Measurements from ENCODE around the gene CSF1R.

The CSF1R gene

GRCh38 chr5:150081541-150082283, 4.6 kb downstream of the CSF1R start:
- Histone ChIP-seq H3K4me1 (ENCODE audit: insufficient read depth, low read length) (no peaks in the 10 kb centered on the region), H3K9me3 (ENCODE audit: insufficient read depth, low read length, severe bottlenecking) (no peaks in the 10 kb centered on the region), H3K36me3 (ENCODE audit: insufficient read depth, low read length) (no peaks in the 10 kb centered on the region), H3K27ac (ENCODE audit: low read length) (no peak overlapping the region), H3K27me3 (ENCODE audit: insufficient read depth, low read length, poor library complexity) (peaks cover 24% of the 10 kb centered on the region), H4K20me1 (ENCODE audit: insufficient read depth, low read length) (0 out of 2 replicates have a peak, but pooled peaks cover 3% of the 10 kb centered on the region), H3K9ac (ENCODE audit: low read depth, low read length) (no peak overlapping the region), H3K4me2 (ENCODE audit: insufficient read depth, low read length) (no peak overlapping the region), H3K4me3 (ENCODE audit: low read depth in 1 of 2, low read length in 2 of 2) (no peak overlapping the region), H2AFZ (ENCODE audit: low read depth, low read length) (no peak overlapping the region), H3K79me2 (ENCODE audit: insufficient read depth, low read length) (no peaks in the 10 kb centered on the region)
- TF ChIP-seq EZH2 (IDR thresholded peaks at IDR 0.05; ENCODE audit: borderline replicate concordance, low read depth, low read length, severe bottlenecking) = no peak
- no peak for TF ChIP-seq CTCF (IDR thresholded peaks at IDR 0.05; ENCODE audit: borderline replicate concordance, extremely low read depth, low read length, poor library complexity, severe bottlenecking)
- DNase-seq (no peak), ATAC-seq (ENCODE audit: insufficient read depth, low read depth) (no peak)

- Histone ChIP-seq H3K4me2 (ENCODE audit: insufficient read depth, low read length) (no peak overlapping the region), H3K27ac (ENCODE audit: low read length) (no peak overlapping the region), H3K4me3 (ENCODE audit: low read depth in 1 of 2, low read length in 2 of 2) (no peak overlapping the region), H3K27me3 (ENCODE audit: insufficient read depth, low read length, poor library complexity) (peaks cover 24% of the 10 kb centered on the region), H2AFZ (ENCODE audit: low read depth, low read length) (no peak overlapping the region), H3K36me3 (ENCODE audit: insufficient read depth, low read length) (no peaks in the 10 kb centered on the region), H4K20me1 (ENCODE audit: insufficient read depth, low read length) (0 out of 2 replicates have a peak, but pooled peaks cover 3% of the 10 kb centered on the region), H3K9me3 (ENCODE audit: insufficient read depth, low read length, severe bottlenecking) (no peaks in the 10 kb centered on the region), H3K79me2 (ENCODE audit: insufficient read depth, low read length) (no peaks in the 10 kb centered on the region), H3K4me1 (ENCODE audit: insufficient read depth, low read length) (no peaks in the 10 kb centered on the region), H3K9ac (ENCODE audit: low read depth, low read length) (no peak overlapping the region)
- no peak for DNase-seq
- no peak for TF ChIP-seq CTCF (IDR thresholded peaks at IDR 0.05; ENCODE audit: borderline replicate concordance, extremely low read depth, low read length, poor library complexity, severe bottlenecking)
- no peak for TF ChIP-seq EZH2 (IDR thresholded peaks at IDR 0.05; ENCODE audit: borderline replicate concordance, low read depth, low read length, severe bottlenecking)
- ATAC-seq (ENCODE audit: insufficient read depth, low read depth) = no peak
Measured at GRCh38 chr5:150080696-150081435, 5.5 kb downstream of the CSF1R start.

- Histone ChIP-seq H3K4me1 (ENCODE audit: insufficient read depth, low read length) (no peaks in the 10 kb centered on the region), H4K20me1 (ENCODE audit: insufficient read depth, low read length) (0 out of 2 replicates have a peak, but pooled peaks cover 3% of the 10 kb centered on the region), H3K27ac (ENCODE audit: low read length) (no peak overlapping the region), H2AFZ (ENCODE audit: low read depth, low read length) (no peak overlapping the region), H3K4me2 (ENCODE audit: insufficient read depth, low read length) (no peak overlapping the region), H3K4me3 (ENCODE audit: low read depth in 1 of 2, low read length in 2 of 2) (no peak overlapping the region), H3K9ac (ENCODE audit: low read depth, low read length) (no peak overlapping the region), H3K36me3 (ENCODE audit: insufficient read depth, low read length) (no peaks in the 10 kb centered on the region), H3K27me3 (ENCODE audit: insufficient read depth, low read length, poor library complexity) (peaks cover 24% of the 10 kb centered on the region), H3K9me3 (ENCODE audit: insufficient read depth, low read length, severe bottlenecking) (no peaks in the 10 kb centered on the region), H3K79me2 (ENCODE audit: insufficient read depth, low read length) (no peaks in the 10 kb centered on the region)
- TF ChIP-seq CTCF (IDR thresholded peaks at IDR 0.05; ENCODE audit: borderline replicate concordance, extremely low read depth, low read length, poor library complexity, severe bottlenecking) (no peak), EZH2 (IDR thresholded peaks at IDR 0.05; ENCODE audit: borderline replicate concordance, low read depth, low read length, severe bottlenecking) (no peak)
- ATAC-seq (ENCODE audit: insufficient read depth, low read depth) (no peak), DNase-seq (no peak)
Measured at GRCh38 chr5:150079909-150080461, 6.4 kb downstream of the CSF1R start.
